ENCODE measurements around the gene FXYD4. TPM values are rescaled to one million over a fixed set of nuclear protein-coding genes. Genes with fewer than 3 reads are reported as not detected.

Gene FXYD4
- total RNA-seq, 1 experiment from 2014 or later: not detected

GRCh38 chr10:43340619-43341018, 30.8 kb upstream of the FXYD4 start:
- Histone ChIP-seq H3K27me3 (replicated peaks; ENCODE audit: control insufficient read depth, insufficient read depth, low read length) (no peaks in the 10 kb centered on the region), H3K9me3 (no peaks in the 10 kb centered on the region), H3K36me3 (ENCODE audit: control insufficient read depth, insufficient read depth, low read length) (peaks cover 2% of the 10 kb centered on the region; the same call in 1 of the 2 replicates), H3K4me3 (ENCODE audit: low read depth, low read length) (no peak overlapping the region), H3K4me1 (peaks cover 53% of the 10 kb centered on the region)
- DNase-seq: no peak
- no TSS peak for BruUV-seq (replicated peaks)
- Mint-ChIP-seq H3K4me1 (ENCODE audit: low read depth, unreplicated experiment) (peaks cover 45% of the 10 kb centered on the region), H3K27me3 (ENCODE audit: insufficient read depth, unreplicated experiment) (no peaks in the 10 kb centered on the region), H3K9me3 (ENCODE audit: unreplicated experiment) (no peaks in the 10 kb centered on the region), H3K4me3 (ENCODE audit: unreplicated experiment) (no peak overlapping the region), H3K27ac (ENCODE audit: unreplicated experiment) (peak overlapping the region; percentile 10), H3K36me3 (ENCODE audit: insufficient read depth, unreplicated experiment) (no peaks in the 10 kb centered on the region)
- no peak for TF ChIP-seq CTCF (IDR thresholded peaks at IDR 0.05; ENCODE audit: insufficient read depth in 1 of 2, low read depth in 1 of 2, low read length in 1 of 2, severe bottlenecking in 1 of 2, unreplicated experiment in 1 of 2)
- ChIA-PET CTCF (interaction anchor here (0.7 kb wide), 1 partner anchor 1619 kb away, joined by 3 read pairs; the partner anchor contains the start of gene RASSF4), POLR2A (no interaction called here)
- intact Hi-C loops (cut with micrococcal nuclease; ENCODE audit: unreplicated experiment): no loop called here

- no peak overlapping the region for H3K4me3 ChIP-seq (ENCODE audit: low read depth, low read length)
- POLR2A ChIA-PET: no interaction called here
These were observed 30.0 kb upstream of the FXYD4 start for GRCh38 chr10:43341450-43341849.

GRCh38 chr10:43342279-43343125, 28.9 kb upstream of the FXYD4 start:
- TF ChIP-seq CTCF (IDR thresholded peaks at IDR 0.05; ENCODE audit: insufficient read depth in 1 of 2, low read depth in 1 of 2, low read length in 1 of 2, severe bottlenecking in 1 of 2, unreplicated experiment in 1 of 2): no peak
- ChIA-PET CTCF (no interaction called here), POLR2A (interaction anchor here (0.6 kb wide), 1 partner anchor 55 kb away, joined by 6 read pairs; no protein-coding TSS in a partner anchor)
- H3K9me3 Mint-ChIP-seq (ENCODE audit: unreplicated experiment): no peaks in the 10 kb centered on the region
- no peak overlapping the region for H3K4me3 ChIP-seq (ENCODE audit: low read depth, low read length)
- no peaks in the 10 kb centered on the region for H3K36me3 Mint-ChIP-seq (ENCODE audit: insufficient read depth, unreplicated experiment)
- intact Hi-C loops (cut with micrococcal nuclease; ENCODE audit: unreplicated experiment): no loop called here
- H3K4me3 Mint-ChIP-seq (ENCODE audit: unreplicated experiment): no peak overlapping the region
- peaks cover 33% of the 10 kb centered on the region for H3K4me1 Mint-ChIP-seq (ENCODE audit: low read depth, unreplicated experiment)
- no peaks in the 10 kb centered on the region for H3K27me3 Mint-ChIP-seq (ENCODE audit: insufficient read depth, unreplicated experiment)
- DNase-seq: no peak
- BruUV-seq (replicated peaks): no TSS peak
- H3K9me3 ChIP-seq: no peaks in the 10 kb centered on the region
- H3K4me1 ChIP-seq: peaks cover 39% of the 10 kb centered on the region
- peaks cover 2% of the 10 kb centered on the region; the same call in 1 of the 2 replicates for H3K36me3 ChIP-seq (ENCODE audit: control insufficient read depth, insufficient read depth, low read length)
- H3K27ac Mint-ChIP-seq (ENCODE audit: unreplicated experiment): no peak overlapping the region
- no peaks in the 10 kb centered on the region for H3K27me3 ChIP-seq (replicated peaks; ENCODE audit: control insufficient read depth, insufficient read depth, low read length)

More at GRCh38 chr10:43341450-43341849, 30.0 kb upstream of the FXYD4 start:
- BruUV-seq (replicated peaks): no TSS peak
- Mint-ChIP-seq H3K9me3 (ENCODE audit: unreplicated experiment) (no peaks in the 10 kb centered on the region), H3K4me3 (ENCODE audit: unreplicated experiment) (no peak overlapping the region), H3K27ac (ENCODE audit: unreplicated experiment) (no peak overlapping the region), H3K27me3 (ENCODE audit: insufficient read depth, unreplicated experiment) (no peaks in the 10 kb centered on the region), H3K36me3 (ENCODE audit: insufficient read depth, unreplicated experiment) (no peaks in the 10 kb centered on the region), H3K4me1 (ENCODE audit: low read depth, unreplicated experiment) (peaks cover 42% of the 10 kb centered on the region)
- Histone ChIP-seq H3K36me3 (ENCODE audit: control insufficient read depth, insufficient read depth, low read length) (peaks cover 2% of the 10 kb centered on the region; the same call in 1 of the 2 replicates), H3K9me3 (no peaks in the 10 kb centered on the region), H3K4me1 (peaks cover 45% of the 10 kb centered on the region), H3K27me3 (replicated peaks; ENCODE audit: control insufficient read depth, insufficient read depth, low read length) (no peaks in the 10 kb centered on the region)
- CTCF ChIA-PET: no interaction called here
- DNase-seq: no peak
- intact Hi-C loops (cut with micrococcal nuclease; ENCODE audit: unreplicated experiment): no loop called here
- no peak for TF ChIP-seq CTCF (IDR thresholded peaks at IDR 0.05; ENCODE audit: insufficient read depth in 1 of 2, low read depth in 1 of 2, low read length in 1 of 2, severe bottlenecking in 1 of 2, unreplicated experiment in 1 of 2)
